Esophagus muscularis mucosa (tissue), 4 donors: ENCODE measurements around the gene KSR1.

Source experiments
- EP300 ChIP-seq: sonication (generic); formaldehyde crosslinking; IDR thresholded peaks from one replicate; pipeline ENCODE4 v1.6.1; 2017; ENCODE audit warnings: antibody characterized with exemption
- POLR2A ChIP-seq: fragments of 450-650 bp; IDR thresholded peaks from one replicate; pipeline ENCODE4 v1.6.1; 2017; ENCODE audit warnings: antibody characterized with exemption, moderate library complexity, mild to moderate bottlenecking, low read depth
- POLR2AphosphoS5 ChIP-seq, 2 donors: sonication (generic); formaldehyde crosslinking; IDR thresholded peaks; one replicate each; pipeline ENCODE4 v1.6.1; 2017; ENCODE audit warnings: antibody characterized with exemption in 2 of 2
- TF ChIP-seq, protein P1 (sequence below), 3 experiments: fragments of 200-600 bp in 2 of 3; fragments of 450-650 bp in 1 of 3; sonication (generic) in 2 of 3; IDR thresholded peaks; one replicate each; pipeline ENCODE4 v1.5.1; 2017 to 2019; ENCODE audit warnings: antibody characterized with exemption in 3 of 3, mild to moderate bottlenecking in 2 of 3, moderate library complexity in 1 of 3

- TF ChIP-seq EP300 (no peak), POLR2AphosphoS5 (IDR thresholded peaks at IDR 0.05) (no peak), POLR2A (no peak)
- TF ChIP-seq, protein P1, sequence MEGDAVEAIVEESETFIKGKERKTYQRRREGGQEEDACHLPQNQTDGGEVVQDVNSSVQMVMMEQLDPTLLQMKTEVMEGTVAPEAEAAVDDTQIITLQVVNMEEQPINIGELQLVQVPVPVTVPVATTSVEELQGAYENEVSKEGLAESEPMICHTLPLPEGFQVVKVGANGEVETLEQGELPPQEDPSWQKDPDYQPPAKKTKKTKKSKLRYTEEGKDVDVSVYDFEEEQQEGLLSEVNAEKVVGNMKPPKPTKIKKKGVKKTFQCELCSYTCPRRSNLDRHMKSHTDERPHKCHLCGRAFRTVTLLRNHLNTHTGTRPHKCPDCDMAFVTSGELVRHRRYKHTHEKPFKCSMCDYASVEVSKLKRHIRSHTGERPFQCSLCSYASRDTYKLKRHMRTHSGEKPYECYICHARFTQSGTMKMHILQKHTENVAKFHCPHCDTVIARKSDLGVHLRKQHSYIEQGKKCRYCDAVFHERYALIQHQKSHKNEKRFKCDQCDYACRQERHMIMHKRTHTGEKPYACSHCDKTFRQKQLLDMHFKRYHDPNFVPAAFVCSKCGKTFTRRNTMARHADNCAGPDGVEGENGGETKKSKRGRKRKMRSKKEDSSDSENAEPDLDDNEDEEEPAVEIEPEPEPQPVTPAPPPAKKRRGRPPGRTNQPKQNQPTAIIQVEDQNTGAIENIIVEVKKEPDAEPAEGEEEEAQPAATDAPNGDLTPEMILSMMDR (IDR thresholded peaks at IDR 0.05): no peak
These were observed 96.1 kb downstream of the KSR1 start for GRCh38 chr17:27552276-27552732.
